Measurements from ENCODE around the gene PTAFR. TPM values are rescaled to one million over a fixed set of nuclear protein-coding genes. Genes with fewer than 3 reads are reported as not detected.

Gene PTAFR
- total RNA-seq, 1 donor from 2014 or later = 7.6 TPM

GRCh38 chr1:28115267-28115666 lies 61.2 kb downstream of the PTAFR start:
- ATAC-seq = no peak

- no peak for ATAC-seq
Measured at GRCh38 chr1:28114844-28115243, 61.6 kb downstream of the PTAFR start.

- ATAC-seq = no peak
Measured at GRCh38 chr1:28113242-28113572, 63.3 kb downstream of the PTAFR start.

GRCh38 chr1:28112388-28113241 lies 63.9 kb downstream of the PTAFR start:
- ATAC-seq = no peak

- ATAC-seq = peak; percentile 37
Measured at GRCh38 chr1:28111157-28111556, 65.3 kb downstream of the PTAFR start.

GRCh38 chr1:28110555-28110954 lies 65.9 kb downstream of the PTAFR start:
- no peak for ATAC-seq

GRCh38 chr1:28109639-28110038 lies 66.9 kb downstream of the PTAFR start:
- ATAC-seq = peak; percentile 54

- no peak for ATAC-seq
Measured at GRCh38 chr1:28108001-28108400, 68.5 kb downstream of the PTAFR start.

GRCh38 chr1:28104866-28105467 lies 71.5 kb downstream of the PTAFR start:
- peak; percentile 93 for ATAC-seq

GRCh38 chr1:28102189-28102588 lies 74.3 kb downstream of the PTAFR start:
- no peak for ATAC-seq

GRCh38 chr1:28099050-28099769 lies 77.3 kb downstream of the PTAFR start:
- no peak for ATAC-seq

Other genes with a start within 250 kb of the PTAFR start
- 1.8 TPM for gene SMPDL3B, start 241.7 kb downstream of the PTAFR start, total RNA-seq
- gene XKR8, start 216.7 kb downstream of the PTAFR start, total RNA-seq = 3.5 TPM
- 18.9 TPM for gene EYA3, start 88.1 kb downstream of the PTAFR start, total RNA-seq
- 45.8 TPM for gene DNAJC8, start 56.3 kb upstream of the PTAFR start, total RNA-seq
- gene ATP5IF1, start 59.4 kb upstream of the PTAFR start, total RNA-seq = 119 TPM
- 26.2 TPM for gene SESN2, start 82.8 kb upstream of the PTAFR start, total RNA-seq
- 15.5 TPM for gene MED18, start 152.3 kb upstream of the PTAFR start, total RNA-seq
- 56.3 TPM for gene PHACTR4, start 193.1 kb upstream of the PTAFR start, total RNA-seq

Measured in esophagus mucosa (tissue), 1 donor.